Measurements from ENCODE around the gene BCL2.

The BCL2 gene

GRCh38 chr18:63283305-63284094 is 36.1 kb downstream of the BCL2 start:
- H3K4me3 ChIP-seq (ENCODE audit: low read depth in 1 of 2, low read length in 2 of 2): no peak overlapping the region
- no peak overlapping the region for H3K27ac ChIP-seq (ENCODE audit: low read length)
- no peak for ATAC-seq (ENCODE audit: insufficient read depth, low read depth)
- TF ChIP-seq CTCF (IDR thresholded peaks at IDR 0.05; ENCODE audit: borderline replicate concordance, extremely low read depth, low read length, poor library complexity, severe bottlenecking): no peak
- no peak for TF ChIP-seq EZH2 (IDR thresholded peaks at IDR 0.05; ENCODE audit: borderline replicate concordance, low read depth, low read length, severe bottlenecking)
- no peaks in the 10 kb centered on the region for H3K4me1 ChIP-seq (ENCODE audit: insufficient read depth, low read length)
- H2AFZ ChIP-seq (ENCODE audit: low read depth, low read length): no peak overlapping the region
- peaks cover 54% of the 10 kb centered on the region for H4K20me1 ChIP-seq (ENCODE audit: insufficient read depth, low read length)
- peaks cover 55% of the 10 kb centered on the region for H3K36me3 ChIP-seq (ENCODE audit: insufficient read depth, low read length)
- H3K9ac ChIP-seq (ENCODE audit: low read depth, low read length): no peak overlapping the region
- H3K4me2 ChIP-seq (ENCODE audit: insufficient read depth, low read length): no peak overlapping the region
- no peaks in the 10 kb centered on the region for H3K9me3 ChIP-seq (ENCODE audit: insufficient read depth, low read length, severe bottlenecking)
- peaks cover 100% of the 10 kb centered on the region for H3K79me2 ChIP-seq (ENCODE audit: insufficient read depth, low read length)
- DNase-seq: no peak
- H3K27me3 ChIP-seq (ENCODE audit: insufficient read depth, low read length, poor library complexity): no peaks in the 10 kb centered on the region

- Histone ChIP-seq H3K4me3 (ENCODE audit: low read depth in 1 of 2, low read length in 2 of 2) (no peak overlapping the region), H3K4me1 (ENCODE audit: insufficient read depth, low read length) (no peaks in the 10 kb centered on the region), H2AFZ (ENCODE audit: low read depth, low read length) (no peak overlapping the region), H4K20me1 (ENCODE audit: insufficient read depth, low read length) (peaks cover 52% of the 10 kb centered on the region), H3K9ac (ENCODE audit: low read depth, low read length) (no peak overlapping the region), H3K79me2 (ENCODE audit: insufficient read depth, low read length) (peaks cover 100% of the 10 kb centered on the region), H3K27me3 (ENCODE audit: insufficient read depth, low read length, poor library complexity) (no peaks in the 10 kb centered on the region), H3K9me3 (ENCODE audit: insufficient read depth, low read length, severe bottlenecking) (no peaks in the 10 kb centered on the region), H3K27ac (ENCODE audit: low read length) (no peak overlapping the region), H3K4me2 (ENCODE audit: insufficient read depth, low read length) (no peak overlapping the region), H3K36me3 (ENCODE audit: insufficient read depth, low read length) (peaks cover 54% of the 10 kb centered on the region)
- no peak for TF ChIP-seq EZH2 (IDR thresholded peaks at IDR 0.05; ENCODE audit: borderline replicate concordance, low read depth, low read length, severe bottlenecking)
- TF ChIP-seq CTCF (IDR thresholded peaks at IDR 0.05; ENCODE audit: borderline replicate concordance, extremely low read depth, low read length, poor library complexity, severe bottlenecking): no peak
- no peak for DNase-seq
- ATAC-seq (ENCODE audit: insufficient read depth, low read depth): no peak
These were observed 36.8 kb downstream of the BCL2 start for GRCh38 chr18:63282793-63283192.

- no peak overlapping the region for H2AFZ ChIP-seq (ENCODE audit: low read depth, low read length)
- H3K4me1 ChIP-seq (ENCODE audit: insufficient read depth, low read length): peaks cover 15% of the 10 kb centered on the region
- H3K27me3 ChIP-seq (ENCODE audit: insufficient read depth, low read length, poor library complexity): no peaks in the 10 kb centered on the region
- H3K79me2 ChIP-seq (ENCODE audit: insufficient read depth, low read length): peaks cover 100% of the 10 kb centered on the region
- peaks cover 45% of the 10 kb centered on the region for H4K20me1 ChIP-seq (ENCODE audit: insufficient read depth, low read length)
- H3K4me2 ChIP-seq (ENCODE audit: insufficient read depth, low read length): no peak overlapping the region
- TF ChIP-seq EZH2 (IDR thresholded peaks at IDR 0.05; ENCODE audit: borderline replicate concordance, low read depth, low read length, severe bottlenecking): no peak
- TF ChIP-seq CTCF (IDR thresholded peaks at IDR 0.05; ENCODE audit: borderline replicate concordance, extremely low read depth, low read length, poor library complexity, severe bottlenecking): no peak
- no peaks in the 10 kb centered on the region for H3K9me3 ChIP-seq (ENCODE audit: insufficient read depth, low read length, severe bottlenecking)
- no peak overlapping the region for H3K9ac ChIP-seq (ENCODE audit: low read depth, low read length)
- DNase-seq (no peak), ATAC-seq (ENCODE audit: insufficient read depth, low read depth) (no peak; the same call in 2 of the 3 replicates)
- H3K4me3 ChIP-seq (ENCODE audit: low read depth in 1 of 2, low read length in 2 of 2): no peak overlapping the region
- H3K36me3 ChIP-seq (ENCODE audit: insufficient read depth, low read length): peaks cover 20% of the 10 kb centered on the region; the same call in 1 of the 2 replicates
- H3K27ac ChIP-seq (ENCODE audit: low read length): no peak overlapping the region
These were observed 46.2 kb downstream of the BCL2 start for GRCh38 chr18:63273222-63273927.
